EL (cell line): Measurements from ENCODE around the gene SNX30.

Experiments
- DNase-seq: peaks from one replicate; pipeline ENCODE4 v3.0.0-alpha.2; 2016

SNX30 gene

GRCh38 chr9:112753725-112754124 is 3.2 kb downstream of the SNX30 start:
- DNase-seq, result peak; percentile 91

- peak; percentile 87 for DNase-seq
Observed at GRCh38 chr9:112754578-112754977, 4.0 kb downstream of the SNX30 start.

DNA sequence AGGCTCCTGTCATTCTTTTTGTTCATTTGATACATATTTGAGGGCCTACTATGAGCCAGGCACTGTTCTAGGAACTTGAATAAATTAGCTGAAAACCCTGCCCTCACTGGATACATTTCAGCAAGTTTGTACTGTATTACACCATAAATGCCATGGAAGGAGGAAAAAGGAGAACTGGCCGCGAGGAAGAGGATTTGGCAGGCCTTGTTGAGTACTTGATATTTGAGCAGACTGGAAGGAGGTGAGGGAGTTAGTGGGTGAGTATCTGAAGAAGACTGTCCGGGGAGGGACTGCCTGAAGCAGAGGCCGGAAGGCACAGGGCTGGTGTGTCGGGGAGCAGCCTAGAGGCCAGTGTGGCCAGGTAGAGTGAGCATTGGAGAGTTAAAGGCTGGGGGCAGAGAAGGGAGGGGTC is 4.5 kb downstream of the SNX30 start:
- no peak for DNase-seq

- no peak for DNase-seq
Observed at GRCh38 chr9:112755675-112756074, 5.1 kb downstream of the SNX30 start.

- peak; percentile 37 for DNase-seq
Observed at GRCh38 chr9:112757282-112757883, 6.8 kb downstream of the SNX30 start.

- DNase-seq, result no peak
Observed at GRCh38 chr9:112757940-112758339, 7.4 kb downstream of the SNX30 start.

DNA sequence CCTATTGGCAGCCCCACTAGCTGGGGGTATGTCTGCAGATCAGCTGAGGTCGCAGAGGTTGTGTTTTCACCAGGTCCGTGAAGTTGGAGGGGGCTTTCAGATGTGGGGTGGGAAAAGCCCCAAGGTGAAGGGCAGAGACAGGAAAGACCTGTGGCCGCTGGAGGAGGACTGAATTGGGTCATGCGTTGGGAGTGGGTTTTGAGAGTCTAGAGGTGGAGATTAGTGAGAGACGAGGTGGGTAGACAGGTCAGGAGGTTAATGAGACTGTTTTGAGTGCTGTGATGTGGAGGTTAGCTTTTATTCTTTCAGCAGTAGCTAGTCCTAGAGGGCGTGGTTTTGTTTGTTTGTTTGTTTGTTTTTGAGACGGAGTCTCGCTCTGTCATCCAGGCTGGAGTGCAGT is 10.3 kb downstream of the SNX30 start:
- no peak for DNase-seq

DNA sequence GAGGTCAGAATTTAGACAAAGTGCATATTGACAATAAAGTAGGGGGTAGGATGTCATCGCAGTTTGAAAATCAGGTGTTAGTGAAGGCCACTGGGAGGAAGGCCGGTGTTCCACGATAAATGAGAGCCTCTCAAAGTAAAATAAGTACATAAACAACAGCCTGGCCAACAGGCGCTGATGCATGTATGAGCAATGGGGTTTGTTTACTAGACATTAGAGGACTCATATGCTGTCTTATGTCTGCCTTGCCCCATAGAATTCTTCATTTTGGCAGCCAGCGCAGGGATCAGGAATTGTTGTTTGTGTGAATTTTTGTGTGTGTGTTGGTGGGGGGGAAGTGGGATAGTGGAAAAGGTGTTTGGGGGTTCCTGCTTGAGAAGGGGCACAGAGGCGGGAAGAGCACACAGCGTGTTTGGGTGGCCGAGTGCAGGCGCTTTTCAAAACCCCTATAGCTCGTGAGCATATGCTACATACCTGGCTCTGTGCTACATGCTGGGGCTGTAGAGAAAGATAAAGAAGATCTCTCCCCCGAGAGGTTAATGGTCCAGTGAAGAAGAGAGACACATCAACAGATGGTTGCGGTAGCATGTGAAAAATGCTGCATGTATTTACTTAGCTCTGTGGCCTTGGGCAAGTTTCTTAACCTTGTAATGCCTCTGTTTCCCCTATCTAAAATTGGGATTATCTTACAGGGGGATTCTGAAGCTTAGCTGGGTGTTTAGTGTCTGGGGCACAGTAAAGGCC is 11.5 kb downstream of the SNX30 start:
- DNase-seq, result no peak

DNA sequence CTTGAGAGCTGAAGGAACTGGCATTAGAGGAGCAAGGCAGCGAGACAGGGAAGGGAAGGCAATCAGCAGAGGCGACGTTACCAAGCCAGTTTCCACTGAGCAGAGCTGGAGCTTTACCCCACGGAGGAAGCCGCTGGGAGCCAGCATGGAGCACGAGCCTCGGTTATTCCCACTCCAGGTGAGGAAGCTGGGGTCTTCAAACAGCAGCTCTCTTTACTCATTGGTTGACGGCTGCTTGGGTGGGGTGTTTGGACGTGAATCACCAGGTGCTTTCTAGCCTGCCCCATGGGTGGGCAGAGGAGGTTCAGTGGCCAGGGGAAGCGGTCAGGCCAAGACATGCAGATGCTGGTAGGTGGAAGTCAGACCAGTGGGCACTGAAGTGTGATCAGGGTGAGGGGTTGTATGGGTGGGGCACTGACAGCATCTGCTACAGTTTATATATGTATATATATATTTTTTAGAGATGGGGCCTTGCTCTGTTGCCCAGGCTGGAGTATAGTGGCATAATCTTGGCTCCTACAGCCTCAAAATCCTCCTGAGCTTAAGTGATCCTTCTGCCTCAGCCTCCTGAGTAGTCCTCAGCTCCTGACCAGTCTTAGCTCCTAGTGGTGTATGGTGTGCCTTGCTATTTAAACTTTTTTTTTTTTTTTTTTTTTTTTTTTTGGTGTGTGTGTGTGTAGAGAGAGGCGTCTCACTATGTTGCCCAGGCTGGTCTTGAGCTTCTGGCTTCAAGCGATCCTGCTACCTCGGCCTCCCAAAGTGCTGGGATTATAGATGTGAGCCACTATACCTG is 12.4 kb downstream of the SNX30 start:
- DNase-seq, result no peak

- DNase-seq, result peak; percentile 81
Observed at GRCh38 chr9:112764344-112764743, 13.8 kb downstream of the SNX30 start.

DNA sequence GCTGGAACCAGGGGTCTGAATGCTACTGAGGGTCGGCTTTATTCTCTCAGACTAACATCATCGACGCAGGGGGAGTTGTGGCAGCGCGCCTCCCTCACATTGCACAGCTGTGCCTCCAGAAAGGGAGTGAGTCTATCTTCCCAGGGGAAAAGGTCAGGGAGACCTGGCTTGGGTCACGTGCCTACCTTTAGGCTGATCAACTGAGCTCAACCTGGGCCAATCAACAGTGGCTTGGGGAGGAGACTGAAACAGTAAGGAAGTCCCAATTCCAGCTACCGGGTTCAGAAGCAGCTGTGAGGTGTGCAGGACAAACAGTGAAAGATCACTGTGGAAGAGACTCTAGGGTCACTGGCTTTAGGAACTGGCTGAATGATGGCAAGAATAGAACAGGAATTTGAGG is 14.3 kb downstream of the SNX30 start:
- no peak for DNase-seq

GRCh38 chr9:112765281-112765680 is 14.7 kb downstream of the SNX30 start:
- no peak for DNase-seq

GRCh38 chr9:112771359-112772214 is 21.0 kb downstream of the SNX30 start:
- DNase-seq, result no peak

GRCh38 chr9:112772215-112772509 is 21.6 kb downstream of the SNX30 start:
- no peak for DNase-seq

DNA sequence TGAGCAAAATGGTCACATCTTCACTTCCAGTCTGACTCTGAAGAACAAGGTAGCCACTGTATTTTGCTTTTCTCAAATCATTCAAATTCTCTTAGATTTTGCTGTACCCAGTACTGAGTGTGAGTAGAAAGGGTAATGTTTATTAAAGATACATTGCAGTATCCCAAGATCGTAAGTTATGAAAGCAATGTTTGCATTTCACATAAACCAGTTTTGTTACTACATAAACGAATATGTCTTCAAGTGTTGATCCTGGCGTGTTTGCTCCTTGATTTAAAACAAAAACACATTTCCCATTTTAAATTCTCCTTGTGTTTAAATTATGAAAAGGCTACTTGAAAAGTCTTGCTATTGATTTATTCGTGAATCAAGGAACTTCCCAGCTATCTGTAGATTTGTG is 22.0 kb downstream of the SNX30 start:
- DNase-seq, result no peak

- DNase-seq, result no peak
Observed at GRCh38 chr9:112774006-112774996, 23.7 kb downstream of the SNX30 start.

DNA sequence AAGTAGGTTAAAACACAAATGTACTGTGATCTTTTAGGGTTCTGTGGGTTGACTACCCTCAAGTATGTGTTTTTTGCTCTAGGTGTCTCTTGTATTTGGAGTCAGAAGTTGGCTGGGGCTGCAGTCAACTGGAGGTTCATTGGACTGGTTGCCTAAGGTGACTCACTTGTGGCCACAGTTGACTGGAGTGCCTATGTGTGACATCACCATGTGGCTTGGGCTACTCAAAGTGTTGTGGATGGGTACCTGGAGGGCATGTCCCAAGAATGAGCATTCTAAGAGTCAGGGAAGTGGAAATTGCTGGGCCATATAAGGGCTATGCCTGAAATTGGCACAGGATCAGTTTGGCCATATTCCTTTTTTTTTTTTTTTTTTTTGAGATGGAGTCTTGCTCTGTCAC is 27.4 kb downstream of the SNX30 start:
- DNase-seq, result peak; percentile 45

- no peak for DNase-seq
Observed at GRCh38 chr9:112780450-112781036, 30.0 kb downstream of the SNX30 start.

GRCh38 chr9:112782218-112782617 is 31.7 kb downstream of the SNX30 start:
- no peak for DNase-seq

GRCh38 chr9:112783551-112783954 is 33.0 kb downstream of the SNX30 start:
- no peak for DNase-seq

DNA sequence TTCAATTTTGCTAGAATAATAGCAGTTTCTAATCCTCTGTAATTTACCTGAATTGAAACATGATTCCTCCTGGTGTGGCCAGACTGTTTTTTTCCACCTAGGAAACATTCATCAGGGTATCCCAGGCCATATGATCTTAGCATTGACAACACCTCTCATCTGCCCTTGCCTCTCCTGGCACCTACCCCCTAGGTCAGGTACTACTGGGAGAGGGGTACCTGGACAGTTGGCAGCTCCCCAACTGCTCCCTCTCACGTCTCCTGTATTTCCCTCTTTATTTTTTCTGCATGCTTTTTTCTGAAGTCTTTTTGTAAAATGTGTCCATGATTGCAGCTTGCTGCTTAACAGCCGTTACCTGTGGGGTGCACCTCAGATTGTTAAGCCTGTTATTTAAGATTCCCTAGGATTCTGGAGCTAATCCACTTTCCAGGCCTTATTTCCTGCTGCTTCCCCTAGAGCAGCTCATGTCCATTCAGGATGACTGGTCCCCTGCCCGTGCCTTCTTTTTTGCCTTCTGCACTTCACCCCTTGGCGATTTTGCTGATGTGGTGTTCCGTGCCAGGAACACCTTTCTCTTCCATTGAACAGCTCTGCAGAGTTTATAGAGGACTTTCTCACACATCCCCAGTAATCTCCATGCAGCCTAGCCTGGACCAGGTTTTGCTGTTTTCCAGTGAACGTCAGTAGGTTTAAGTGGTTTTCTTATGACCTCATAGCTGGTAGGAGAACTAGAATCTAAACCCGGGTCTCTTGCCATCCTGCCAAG is 33.6 kb downstream of the SNX30 start:
- DNase-seq, result peak; percentile 23
